IPS-18c (cell line): Measurements from ENCODE around the gene ABCD1.
"Not testable (repeated sequence)": the region's sequence is repeated elsewhere in the genome, so short reads cannot be mapped to it uniquely, and the experiment has no call there.

Experiments
- H3K4me3 ChIP-seq: 2 replicates; pipeline ENCODE4 v1.7.0; 2013; ENCODE audit warnings: low read depth, mild to moderate bottlenecking, low read length, moderate library complexity; ENCODE audit not compliant: insufficient read depth
- H3K9me3 ChIP-seq: one replicate; pipeline ENCODE4 v1.6.1; 2013; ENCODE audit warnings: mild to moderate bottlenecking, low read length, moderate library complexity; ENCODE audit not compliant: control insufficient read depth, insufficient read depth

Gene ABCD1

DNA sequence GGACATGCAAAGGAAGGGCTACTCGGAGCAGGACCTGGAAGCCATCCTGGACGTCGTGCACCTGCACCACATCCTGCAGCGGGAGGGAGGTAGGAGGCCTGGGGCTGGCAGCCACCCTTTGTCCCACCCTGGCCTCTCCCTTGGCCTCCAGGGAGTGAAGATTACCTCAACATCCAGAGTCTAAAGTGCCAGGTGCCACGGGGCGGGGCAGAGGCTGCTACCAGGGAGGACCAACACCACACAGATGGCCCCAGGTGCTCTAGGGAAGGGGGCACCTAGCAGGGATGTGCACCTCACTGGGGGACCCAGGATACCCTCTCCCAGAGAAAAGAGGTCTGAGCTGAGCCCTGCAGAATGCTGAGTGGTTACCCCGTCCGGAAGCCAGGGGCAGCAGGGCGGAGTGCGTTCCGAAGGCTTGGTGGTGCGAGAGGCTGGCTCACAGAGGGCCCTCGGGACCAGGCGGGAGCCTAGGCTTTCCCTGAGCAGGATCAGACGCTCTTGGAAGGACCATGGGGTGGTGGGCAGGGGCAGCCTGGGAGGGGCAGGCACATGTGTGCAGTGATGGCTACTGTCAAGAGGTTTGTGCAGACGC lies 16.1 kb downstream of the ABCD1 start:
- H3K4me3 ChIP-seq, result no peak overlapping the region
- H3K9me3 ChIP-seq, result peaks cover 8% of the 10 kb centered on the region

- Histone ChIP-seq H3K9me3 (peaks cover 8% of the 10 kb centered on the region), H3K4me3 (no peak overlapping the region)
Measured at GRCh38 chrX:153741446-153741845, 16.8 kb downstream of the ABCD1 start.

GRCh38 chrX:153742111-153742510 lies 17.5 kb downstream of the ABCD1 start:
- H3K9me3 ChIP-seq, H3K4me3 ChIP-seq: not testable (repeated sequence)

DNA sequence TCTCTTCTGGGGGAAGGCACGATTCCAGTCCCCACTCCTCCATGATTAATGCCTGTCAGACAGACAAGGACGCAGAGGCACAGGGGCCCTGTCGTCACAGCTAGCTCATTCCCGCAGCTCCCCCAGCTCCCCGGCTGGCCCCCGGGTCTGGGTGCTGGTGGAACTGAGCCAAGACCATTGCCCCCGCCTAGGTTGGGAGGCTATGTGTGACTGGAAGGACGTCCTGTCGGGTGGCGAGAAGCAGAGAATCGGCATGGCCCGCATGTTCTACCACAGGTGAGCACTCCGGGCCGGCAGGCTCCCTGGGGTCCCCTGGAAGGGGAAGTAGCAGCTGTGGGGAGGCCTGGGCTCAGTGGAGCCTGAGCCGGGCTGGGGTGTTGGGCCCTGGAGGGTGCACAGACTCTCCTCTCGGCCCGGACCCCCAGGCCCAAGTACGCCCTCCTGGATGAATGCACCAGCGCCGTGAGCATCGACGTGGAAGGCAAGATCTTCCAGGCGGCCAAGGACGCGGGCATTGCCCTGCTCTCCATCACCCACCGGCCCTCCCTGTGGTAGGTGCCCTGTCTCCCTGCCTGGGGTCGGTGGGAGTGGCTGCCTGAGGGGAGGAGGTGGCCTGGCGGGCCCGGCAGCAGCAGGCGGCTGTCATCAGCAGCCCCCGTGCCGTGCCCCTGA lies 18.3 kb downstream of the ABCD1 start:
- H3K9me3 ChIP-seq, H3K4me3 ChIP-seq: not testable (repeated sequence)

- H3K9me3 ChIP-seq, result not testable (repeated sequence)
- H3K4me3 ChIP-seq, result peak overlapping the region; percentile 40
Measured at GRCh38 chrX:153743468-153744209, 19.0 kb downstream of the ABCD1 start.

- peak overlapping the region; percentile 40 for H3K4me3 ChIP-seq
Measured at GRCh38 chrX:153744210-153745066, 19.8 kb downstream of the ABCD1 start.

DNA sequence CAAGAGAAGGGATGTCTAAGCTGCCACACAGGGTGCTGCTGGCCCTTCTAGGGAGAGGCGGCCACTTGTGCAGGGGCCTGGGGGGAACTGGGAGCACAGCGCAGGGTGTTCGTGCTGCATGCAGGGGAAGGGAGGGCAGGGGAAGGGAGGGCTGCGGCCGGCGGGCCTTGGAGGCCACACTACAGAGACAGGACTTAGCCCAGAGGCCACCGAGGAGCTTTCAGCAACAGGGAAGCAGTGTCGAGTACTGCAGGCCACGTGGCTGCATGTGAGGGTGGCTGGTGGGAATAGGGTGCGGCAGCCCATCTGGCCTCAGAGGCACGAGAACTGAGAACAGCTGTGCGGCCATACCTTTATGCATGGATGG lies 20.4 kb downstream of the ABCD1 start:
- H3K4me3 ChIP-seq, H3K9me3 ChIP-seq: not testable (repeated sequence)

More at GRCh38 chrX:153744210-153745066, 19.8 kb downstream of the ABCD1 start:
- no peaks in the 10 kb centered on the region for H3K9me3 ChIP-seq

DNA sequence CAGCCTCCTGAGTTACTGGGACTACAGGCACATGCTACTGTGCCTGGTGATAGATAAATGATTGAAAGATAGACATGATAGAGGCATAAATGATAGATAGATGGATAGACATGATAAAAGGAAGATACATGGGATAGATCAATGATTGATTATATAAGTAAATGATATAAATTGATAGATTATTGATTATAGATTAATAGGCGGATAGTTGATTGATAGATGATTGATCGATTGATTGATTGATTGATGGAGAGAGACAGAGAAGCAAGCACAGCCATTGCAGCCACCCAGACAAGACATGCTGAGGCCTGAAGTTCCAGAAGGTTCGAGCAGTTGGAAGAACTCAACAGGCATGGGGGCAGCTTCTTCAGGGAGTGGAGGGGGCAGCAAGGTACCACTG lies 21.7 kb downstream of the ABCD1 start:
- no peak overlapping the region for H3K4me3 ChIP-seq
- H3K9me3 ChIP-seq, result peaks cover 3% of the 10 kb centered on the region

DNA sequence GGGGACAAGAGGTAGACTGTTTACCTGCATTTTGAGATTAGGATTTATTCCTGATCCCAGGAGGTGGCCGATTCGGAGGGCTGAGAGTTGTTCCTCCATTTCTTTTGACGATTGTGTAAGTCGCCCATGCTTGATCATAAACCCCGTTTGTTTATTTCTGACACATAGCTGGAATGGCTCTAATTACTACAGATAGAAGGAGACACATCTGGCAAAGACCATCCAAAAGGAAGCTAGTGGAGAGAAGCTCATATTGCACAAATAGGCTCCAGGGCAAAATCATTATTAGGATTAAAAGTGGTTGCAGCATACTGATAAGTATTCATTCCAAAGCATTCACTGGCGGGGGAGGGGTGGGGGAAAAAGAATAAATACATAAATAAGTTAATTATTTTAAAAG lies 22.3 kb downstream of the ABCD1 start:
- not testable (repeated sequence) for H3K4me3 ChIP-seq, H3K9me3 ChIP-seq

DNA sequence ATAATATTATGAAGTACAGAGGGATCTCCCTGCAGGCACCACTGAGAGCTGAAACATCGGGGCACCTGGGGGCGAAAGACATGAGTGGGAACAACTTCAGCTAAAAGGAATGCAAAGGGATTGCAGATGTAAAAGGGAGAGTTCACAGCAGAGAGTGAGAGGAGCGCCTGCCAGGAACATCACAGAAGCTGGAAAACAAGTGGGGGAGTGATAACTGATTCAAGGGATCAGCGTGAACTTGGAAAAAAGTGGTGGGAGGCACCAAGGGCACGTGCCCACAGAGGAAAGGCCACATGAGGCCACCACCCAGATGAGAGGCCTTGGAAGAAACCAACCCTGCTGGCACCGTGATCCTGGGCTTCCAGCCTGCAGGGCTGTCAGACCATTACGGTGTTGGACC lies 24.4 kb downstream of the ABCD1 start:
- H3K9me3 ChIP-seq, result not testable (repeated sequence)

GRCh38 chrX:153750127-153750774 lies 25.6 kb downstream of the ABCD1 start:
- Histone ChIP-seq H3K9me3 (peaks cover 7% of the 10 kb centered on the region), H3K4me3 (no peak overlapping the region)

More for the DNA sequence above, 24.4 kb downstream of the ABCD1 start:
- H3K4me3 ChIP-seq, result not testable (repeated sequence)

- Histone ChIP-seq H3K4me3 (no peak overlapping the region), H3K9me3 (peaks cover 7% of the 10 kb centered on the region)
Measured at GRCh38 chrX:153755136-153755535, 30.5 kb downstream of the ABCD1 start.

DNA sequence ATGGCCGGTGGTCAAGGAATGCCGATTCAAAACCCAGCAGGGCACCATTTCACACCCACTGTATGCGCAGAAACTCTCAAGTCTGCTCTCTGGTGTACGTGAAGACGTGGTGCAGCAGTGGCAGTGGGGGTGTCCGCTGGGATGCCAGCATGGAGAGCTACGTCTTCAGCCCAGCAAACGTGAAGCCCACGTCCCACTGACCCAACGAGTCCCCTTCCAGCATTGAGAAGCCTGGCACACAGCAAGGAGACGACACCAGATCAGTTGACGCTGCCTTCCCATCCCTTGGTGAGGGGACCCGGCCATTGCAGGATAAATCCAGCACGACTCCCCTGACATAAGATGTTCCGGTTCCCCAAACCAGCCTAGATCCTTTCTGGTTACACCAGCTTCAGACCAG lies 37.2 kb downstream of the ABCD1 start:
- H3K4me3 ChIP-seq, result no peak overlapping the region

GRCh38 chrX:153762626-153763173 lies 38.0 kb downstream of the ABCD1 start:
- H3K4me3 ChIP-seq, result no peak overlapping the region
- H3K9me3 ChIP-seq, result peaks cover 15% of the 10 kb centered on the region

More for the DNA sequence above, 37.2 kb downstream of the ABCD1 start:
- H3K9me3 ChIP-seq, result peaks cover 15% of the 10 kb centered on the region

- H3K9me3 ChIP-seq, result peaks cover 18% of the 10 kb centered on the region
- no peak overlapping the region for H3K4me3 ChIP-seq
Measured at GRCh38 chrX:153763298-153763932, 38.8 kb downstream of the ABCD1 start.

- H3K4me3 ChIP-seq, result no peak within 1 kb of the TSS; the same call in 1 of the 2 replicates
- peaks cover 22% of the 10 kb centered on the region for H3K9me3 ChIP-seq
Measured at GRCh38 chrX:153763989-153764755, 39.5 kb downstream of the ABCD1 start, which contains the start of gene PLXNB3. Gene PLXNB3, plus strand, starts transcription at chrX:153764249. Its CDS starts 1,287 bp downstream, at chrX:153765536.
